HCT116 (cell line): Measurements from ENCODE around the gene WLS. TPM values are rescaled to one million over a fixed set of nuclear protein-coding genes. Genes with fewer than 3 reads are reported as not detected.

Source experiments
- ATAC-seq: fragments of 200-7000 bp; cut with Tn5 transposase; 2 replicates; pipeline ENCODE4 v1.9.1; 2020; ENCODE audit warnings: mild to moderate bottlenecking, moderate library complexity
- BruUV-seq: library from RNA; stranded (reverse); fragments of 400-500 nt; replicated peaks from 2 replicates; lab custom pipeline; 2021; lab: Mats Ljungman, UMichigan
- CTCF ChIA-PET: fragments of 300-600 bp; sonication (Branson Sonifier 250); formaldehyde crosslinking; loops from one replicate; lab custom pipeline; 2021; ENCODE audit warnings: antibody characterized with exemption; lab: Charles Lee
- POLR2A ChIA-PET: fragments of 300-600, 350-600 bp; sonication (Branson Sonifier 250); formaldehyde crosslinking; loops from one replicate; lab custom pipeline; 2021; ENCODE audit warnings: antibody characterized with exemption; lab: Charles Lee
- RAD21 ChIA-PET, 2 experiments: fragments of 300-600 bp; sonication (Branson Sonifier 250); formaldehyde crosslinking; loops; one replicate each; lab custom pipeline; 2023; ENCODE audit warnings: low total read pairs in 2 of 2; ENCODE audit not compliant: uncharacterized antibody in 2 of 2, unreplicated experiment in 2 of 2, low non-redundant PET in 1 of 2; lab: Charles Lee
- DNase-seq: peaks from one replicate; pipeline ENCODE4 v3.0.0-alpha.2; 2010; ENCODE audit warnings: low read depth, low spot score
- H2AFZ ChIP-seq: fragments of 200-600 bp; shearing (Covaris generic), sonication (generic); 2 replicates; pipeline ENCODE4 v1.6.1; 2017; ENCODE audit warnings: low read depth, mixed run types, mixed read lengths, antibody characterized with exemption, low read length; ENCODE audit not compliant: poor library complexity, severe bottlenecking
- H3K27ac ChIP-seq: 2 replicates; pipeline ENCODE4 v1.5.1; 2012; ENCODE audit warnings: low read depth, low read length
- H3K27me3 ChIP-seq: fragments of 200-600 bp; sonication (generic); 2 replicates; pipeline ENCODE4 v1.6.1; 2016; ENCODE audit warnings: mixed run types, low read length, mixed read lengths; ENCODE audit not compliant: insufficient read depth
- H3K36me3 ChIP-seq, 2 experiments: fragments of 200-500 bp in 1 of 2; fragments of 200-600 bp in 1 of 2; sonication (Bioruptor generic) in 1 of 2; sonication (generic) in 1 of 2; 2 replicates each; pipeline versions ENCODE4 v1.5.1 to v1.6.1; 2014 to 2016; ENCODE audit warnings: low read length in 2 of 2, inconsistent platforms in 1 of 2, mixed read lengths in 1 of 2, mixed run types in 1 of 2; ENCODE audit not compliant: insufficient read depth in 2 of 2, control insufficient read depth in 1 of 2
- H3K4me1 ChIP-seq, 2 experiments: fragments of 200-600 bp in 1 of 2; sonication (generic) in 1 of 2; 2 replicates each; pipeline versions ENCODE4 v1.5.1 to v1.6.1; 2012 to 2017; ENCODE audit warnings: low read length in 2 of 2, inconsistent platforms in 1 of 2, mild to moderate bottlenecking in 1 of 2, mixed read lengths in 1 of 2, mixed run types in 1 of 2, moderate library complexity in 1 of 2; ENCODE audit not compliant: insufficient read depth in 2 of 2, control insufficient read depth in 1 of 2
- H3K4me2 ChIP-seq: fragments of 200-600 bp; sonication (generic); 2 replicates; pipeline ENCODE4 v1.6.1; 2017; ENCODE audit warnings: mixed run types, low read length, mixed read lengths
- H3K4me3 ChIP-seq, 2 experiments: fragments of 200-600 bp in 1 of 2; sonication (generic) in 1 of 2; replicated peaks in 1 of 2; 2 replicates each; pipeline ENCODE4 v1.5.1; 2011 to 2016; ENCODE audit warnings: low read length in 2 of 2, control low read depth in 1 of 2, low read depth in 1 of 2, mild to moderate bottlenecking in 1 of 2, mixed read lengths in 1 of 2, mixed run types in 1 of 2
- H3K79me2 ChIP-seq: fragments of 200-600 bp; sonication (generic); 2 replicates; pipeline ENCODE4 v1.6.1; 2017; ENCODE audit warnings: mild to moderate bottlenecking, mixed run types, low read length, moderate library complexity, mixed read lengths; ENCODE audit not compliant: insufficient read depth
- H3K9ac ChIP-seq: fragments of 200-600 bp; sonication (generic); 2 replicates; pipeline ENCODE4 v1.6.1; 2016; ENCODE audit warnings: low read length, mixed read lengths
- H3K9me2 ChIP-seq: fragments of 200-600 bp; sonication (generic), shearing (Covaris generic); 2 replicates; pipeline ENCODE4 v1.6.1; 2017; ENCODE audit warnings: mixed run types, mild to moderate bottlenecking, moderate library complexity; ENCODE audit not compliant: insufficient read depth
- H3K9me3 ChIP-seq, 2 experiments: fragments of 200-500 bp in 1 of 2; fragments of 200-600 bp in 1 of 2; sonication (Bioruptor generic) in 1 of 2; sonication (generic) in 1 of 2; 2 replicates each; pipeline ENCODE4 v1.6.1; 2014 to 2017; ENCODE audit warnings: low read length in 2 of 2, mixed read lengths in 2 of 2, inconsistent platforms in 1 of 2, low read depth in 1 of 2, mild to moderate bottlenecking in 1 of 2, mixed run types in 1 of 2, moderate library complexity in 1 of 2; ENCODE audit not compliant: control insufficient read depth in 1 of 2, insufficient read depth in 1 of 2
- H4K20me1 ChIP-seq: fragments of 200-600 bp; sonication (generic), shearing (Covaris generic); 2 replicates; pipeline ENCODE4 v1.6.1; 2017; ENCODE audit warnings: mixed run types, mild to moderate bottlenecking, moderate library complexity; ENCODE audit not compliant: insufficient read depth
- CEBPB ChIP-seq: IDR thresholded peaks from 2 replicates; pipeline ENCODE4 v1.6.1; 2012; ENCODE audit warnings: low read depth
- EZH2 ChIP-seq: fragments of 200-600 bp; sonication (generic); IDR thresholded peaks from 2 replicates; pipeline ENCODE4 v1.6.1; 2017; ENCODE audit warnings: antibody characterized with exemption, mixed run types
- EZH2phosphoT487 ChIP-seq: fragments of 200-600 bp; IDR thresholded peaks from 2 replicates; pipeline ENCODE4 v1.6.1; 2018; ENCODE audit warnings: antibody characterized with exemption, borderline replicate concordance
- FOSL1 ChIP-seq: IDR thresholded peaks from 2 replicates; pipeline ENCODE4 v1.6.1; 2012; ENCODE audit warnings: low read depth
- JUND ChIP-seq: IDR thresholded peaks from 2 replicates; pipeline ENCODE4 v1.6.1; 2012
- POLR2AphosphoS5 ChIP-seq: IDR thresholded peaks from 2 replicates; pipeline ENCODE4 v1.6.1; 2011; ENCODE audit warnings: mild to moderate bottlenecking, low read depth, low read length, moderate library complexity
- SIN3A ChIP-seq: IDR thresholded peaks from 2 replicates; pipeline ENCODE4 v1.6.1; 2012; ENCODE audit warnings: low read depth
- SP1 ChIP-seq: IDR thresholded peaks from 2 replicates; pipeline ENCODE4 v1.6.1; 2012; ENCODE audit warnings: low read depth
- TCF7L2 ChIP-seq: IDR thresholded peaks from 2 replicates; pipeline ENCODE4 v1.7.0; 2011; ENCODE audit warnings: borderline replicate concordance, inconsistent platforms; ENCODE audit not compliant: insufficient read depth, insufficient read length; ENCODE audit errors: extremely low read depth
- ZBTB33 ChIP-seq: IDR thresholded peaks from 2 replicates; pipeline ENCODE4 v1.6.1; 2011; ENCODE audit warnings: mild to moderate bottlenecking, low read length, moderate library complexity; ENCODE audit not compliant: insufficient replicate concordance; ENCODE audit errors: extremely low read depth
- ZNF274 ChIP-seq: fragments of 200-500 bp; sonication (Bioruptor generic); IDR thresholded peaks from 2 replicates; pipeline ENCODE4 v1.6.1; 2014; ENCODE audit warnings: mild to moderate bottlenecking, low read depth, low read length, inconsistent platforms
- intact Hi-C: fragments of 100-400 bp; cut with micrococcal nuclease; formaldehyde crosslinking; loops from 2 replicates; pipeline ENCODE4 v1.10.0; 2022
- total RNA-seq: library from RNA; stranded (reverse); gene quantifications from one replicate; pipeline ENCODE4 v1.2.1, GENCODE V29; 2021; ENCODE audit not compliant: unreplicated experiment
- TF ChIP-seq, protein P1 (sequence below): IDR thresholded peaks from 2 replicates; pipeline ENCODE4 v1.6.1; 2012
- TF ChIP-seq, protein P2 (sequence below): IDR thresholded peaks from 2 replicates; pipeline ENCODE4 v1.6.1; 2012
- TF ChIP-seq, protein P3 (sequence below), 3 experiments: fragments of 200-600 bp in 1 of 3; sonication (generic) in 1 of 3; IDR thresholded peaks in 2 of 3; conservative IDR thresholded peaks in 1 of 3; 2 replicates each; pipeline ENCODE4 v1.5.1; 2012 to 2017; ENCODE audit warnings: low read depth in 2 of 3, low read length in 2 of 3, antibody characterized with exemption in 1 of 3, borderline replicate concordance in 1 of 3, control low read depth in 1 of 3, mild to moderate bottlenecking in 1 of 3, mixed read lengths in 1 of 3, mixed run types in 1 of 3, moderate library complexity in 1 of 3; ENCODE audit not compliant: insufficient read depth in 1 of 3

WLS gene
- total RNA-seq, 1 experiment from 2014 or later: 38.0 TPM

GRCh38 chr1:68229650-68230483 lies 2.5 kb downstream of the WLS start (continued):
- TF ChIP-seq ZBTB33: no peak
- no peak for TF ChIP-seq SP1
- no peak for TF ChIP-seq POLR2AphosphoS5
- no peak for TF ChIP-seq FOSL1
- TF ChIP-seq EZH2: no peak
- TF ChIP-seq JUND: no peak
- TF ChIP-seq, protein P1, sequence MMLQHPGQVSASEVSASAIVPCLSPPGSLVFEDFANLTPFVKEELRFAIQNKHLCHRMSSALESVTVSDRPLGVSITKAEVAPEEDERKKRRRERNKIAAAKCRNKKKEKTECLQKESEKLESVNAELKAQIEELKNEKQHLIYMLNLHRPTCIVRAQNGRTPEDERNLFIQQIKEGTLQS: no peak
- no peak for TF ChIP-seq EZH2phosphoT487
- TF ChIP-seq TCF7L2: no peak
- no peak for TF ChIP-seq ZNF274
- TF ChIP-seq, protein P2, sequence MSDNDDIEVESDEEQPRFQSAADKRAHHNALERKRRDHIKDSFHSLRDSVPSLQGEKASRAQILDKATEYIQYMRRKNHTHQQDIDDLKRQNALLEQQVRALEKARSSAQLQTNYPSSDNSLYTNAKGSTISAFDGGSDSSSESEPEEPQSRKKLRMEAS: no peak

GRCh38 chr1:68228851-68229250 lies 3.5 kb downstream of the WLS start:
- ChIA-PET POLR2A (interaction anchor here (0.6 kb wide), 1 partner anchor 109 kb away, joined by 3 read pairs; no protein-coding TSS in a partner anchor), CTCF (no interaction called here)
- no peak overlapping the region for H2AFZ ChIP-seq
- H3K9me3 ChIP-seq: no peaks in the 10 kb centered on the region
- H3K27ac ChIP-seq: no peak overlapping the region
- TF ChIP-seq CEBPB (no peak), ZNF274 (no peak), EZH2 (no peak), JUND (no peak), SIN3A (no peak), POLR2AphosphoS5 (no peak), FOSL1 (no peak), ZBTB33 (no peak), EZH2phosphoT487 (no peak)
- TF ChIP-seq, protein P3, sequence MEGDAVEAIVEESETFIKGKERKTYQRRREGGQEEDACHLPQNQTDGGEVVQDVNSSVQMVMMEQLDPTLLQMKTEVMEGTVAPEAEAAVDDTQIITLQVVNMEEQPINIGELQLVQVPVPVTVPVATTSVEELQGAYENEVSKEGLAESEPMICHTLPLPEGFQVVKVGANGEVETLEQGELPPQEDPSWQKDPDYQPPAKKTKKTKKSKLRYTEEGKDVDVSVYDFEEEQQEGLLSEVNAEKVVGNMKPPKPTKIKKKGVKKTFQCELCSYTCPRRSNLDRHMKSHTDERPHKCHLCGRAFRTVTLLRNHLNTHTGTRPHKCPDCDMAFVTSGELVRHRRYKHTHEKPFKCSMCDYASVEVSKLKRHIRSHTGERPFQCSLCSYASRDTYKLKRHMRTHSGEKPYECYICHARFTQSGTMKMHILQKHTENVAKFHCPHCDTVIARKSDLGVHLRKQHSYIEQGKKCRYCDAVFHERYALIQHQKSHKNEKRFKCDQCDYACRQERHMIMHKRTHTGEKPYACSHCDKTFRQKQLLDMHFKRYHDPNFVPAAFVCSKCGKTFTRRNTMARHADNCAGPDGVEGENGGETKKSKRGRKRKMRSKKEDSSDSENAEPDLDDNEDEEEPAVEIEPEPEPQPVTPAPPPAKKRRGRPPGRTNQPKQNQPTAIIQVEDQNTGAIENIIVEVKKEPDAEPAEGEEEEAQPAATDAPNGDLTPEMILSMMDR (IDR thresholded peaks at IDR 0.05 in 2 of 3, conservative IDR thresholded peaks at IDR 0.05 in 1 of 3; ENCODE audit: borderline replicate concordance in 1 of 3, insufficient read depth in 1 of 3, low read depth in 2 of 3, low read length in 2 of 3): no peak
- TF ChIP-seq, all 23 proteins: peak for 0
- Histone ChIP-seq H3K4me3 (no peak overlapping the region), H3K27me3 (no peaks in the 10 kb centered on the region), H4K20me1 (no peaks in the 10 kb centered on the region), H3K9ac (no peak overlapping the region), H3K79me2 (peaks cover 11% of the 10 kb centered on the region; the same call in 1 of the 2 replicates), H3K4me1 (peaks cover 7 to 11% of the 10 kb centered on the region in 2 experiments; a peak in 3 of 4 replicates), H3K4me2 (no peak overlapping the region), H3K36me3 (no peaks in the 10 kb centered on the region), H3K9me2 (no peaks in the 10 kb centered on the region)
- RAD21 ChIA-PET: no interaction called here
- no peak for DNase-seq
- ATAC-seq: no peak
- BruUV-seq: no TSS peak
- intact Hi-C loops: no loop called here
